ENCODE data around the gene IL17B.

The IL17B gene

DNA sequence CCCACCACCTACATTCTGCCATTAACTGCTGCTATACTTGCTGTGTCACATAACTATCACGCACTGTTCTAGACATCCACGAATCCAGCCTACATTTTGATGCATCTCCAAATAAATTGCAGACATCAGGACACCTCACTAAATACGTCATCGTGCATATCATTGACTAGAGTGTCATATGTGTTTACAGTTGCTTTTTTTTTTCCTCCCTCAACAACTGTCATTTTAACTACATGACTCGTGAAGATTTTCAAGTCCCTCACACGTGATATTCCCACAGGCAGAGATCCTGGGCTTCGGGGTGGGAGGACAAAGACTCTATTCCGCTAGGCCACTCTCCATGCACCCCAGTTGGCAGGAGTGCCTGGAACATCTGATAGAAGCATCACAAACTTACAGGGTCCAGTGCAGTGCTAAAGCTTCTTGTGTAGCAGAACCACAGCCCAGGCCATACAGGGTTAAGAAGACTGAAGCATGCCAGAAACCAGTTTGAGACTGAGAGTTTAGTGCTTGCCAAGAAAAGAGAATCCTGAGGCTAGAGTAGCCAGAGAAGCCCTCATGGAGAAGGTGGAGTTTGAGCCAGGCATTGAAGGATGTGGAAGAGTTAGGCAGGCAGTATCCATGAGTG lies 20.1 kb downstream of the IL17B start:
- no peak for DNase-seq (ENCODE audit: low read depth in 2 of 2)

DNA sequence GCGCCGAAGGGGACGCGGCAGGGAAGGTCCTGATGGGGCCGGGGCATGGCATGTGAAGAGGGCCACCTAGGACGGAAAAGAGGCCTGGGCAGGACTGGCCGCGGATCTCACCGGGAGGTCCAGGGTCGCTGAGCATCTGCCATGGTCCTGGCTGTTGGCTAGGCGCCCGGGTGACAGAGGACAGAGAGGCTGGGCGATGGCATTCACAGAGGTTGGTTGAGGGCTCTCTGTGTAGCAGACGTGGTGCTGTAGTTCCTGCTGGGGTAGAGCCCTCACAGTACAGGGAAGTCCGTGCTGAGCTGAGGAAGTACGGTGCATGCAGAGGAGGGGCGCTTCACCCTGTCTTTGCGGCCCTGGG lies 20.8 kb downstream of the IL17B start:
- no peak for DNase-seq (ENCODE audit: low read depth in 2 of 2)

DNA sequence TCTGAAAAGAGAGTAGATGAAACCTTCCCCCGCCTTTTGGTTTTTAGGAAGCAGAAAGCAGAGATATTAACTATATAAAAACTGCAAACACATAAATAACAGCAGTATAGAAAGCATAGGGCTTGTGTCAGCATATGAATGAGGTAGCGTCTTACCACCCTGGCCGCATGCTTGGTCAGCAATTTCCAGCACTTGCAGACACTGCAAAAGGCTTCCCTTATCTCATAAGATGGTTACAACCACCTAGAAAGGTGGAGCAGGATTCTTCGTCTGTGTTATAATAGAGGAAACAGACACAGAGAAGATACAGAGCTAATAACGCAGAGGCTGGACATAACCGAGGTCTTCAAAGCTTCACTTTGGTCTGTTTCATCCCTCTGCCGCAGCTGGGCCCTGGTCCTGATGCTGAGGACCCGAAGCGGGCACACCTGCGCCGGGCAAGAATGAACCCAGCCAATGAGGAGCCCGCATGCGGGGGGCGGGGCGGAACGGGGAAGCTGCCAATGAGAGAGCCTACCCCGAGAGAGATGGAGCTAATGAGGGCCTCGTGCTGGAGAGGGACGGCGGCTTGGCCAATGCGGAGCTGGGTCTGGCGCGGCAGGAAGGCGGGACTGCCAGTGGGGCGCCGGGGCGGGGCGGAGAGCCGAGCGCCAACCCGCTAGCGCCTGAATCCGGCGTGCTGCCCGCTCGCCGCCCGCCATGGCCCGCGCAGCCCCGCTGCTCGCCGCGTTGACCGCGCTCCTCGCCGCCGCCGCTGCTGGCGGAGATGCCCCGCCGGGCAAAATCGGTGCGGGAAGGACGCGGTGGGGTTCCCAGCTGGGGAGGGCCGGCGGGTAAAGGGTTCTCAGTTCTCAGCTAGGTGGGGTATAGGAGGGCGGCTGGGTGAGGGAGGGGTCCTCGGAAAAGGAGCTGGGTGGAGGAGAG lies 21.5 kb downstream of the IL17B start, which contains the start of gene PCYOX1L:
Gene PCYOX1L, plus strand, starts transcription at position 677 of the 924 bp plus-strand sequence. Its CDS starts 23 bp downstream, at position 700.
- peak; percentile 95 to 99 for DNase-seq (ENCODE audit: low read depth in 2 of 2)

GRCh38 chr5:149356391-149356790 lies 22.7 kb downstream of the IL17B start:
- DNase-seq (ENCODE audit: low read depth in 2 of 2): no peak

GRCh38 chr5:149355688-149356087 lies 23.4 kb downstream of the IL17B start:
- no peak for DNase-seq (ENCODE audit: low read depth in 2 of 2)

DNA sequence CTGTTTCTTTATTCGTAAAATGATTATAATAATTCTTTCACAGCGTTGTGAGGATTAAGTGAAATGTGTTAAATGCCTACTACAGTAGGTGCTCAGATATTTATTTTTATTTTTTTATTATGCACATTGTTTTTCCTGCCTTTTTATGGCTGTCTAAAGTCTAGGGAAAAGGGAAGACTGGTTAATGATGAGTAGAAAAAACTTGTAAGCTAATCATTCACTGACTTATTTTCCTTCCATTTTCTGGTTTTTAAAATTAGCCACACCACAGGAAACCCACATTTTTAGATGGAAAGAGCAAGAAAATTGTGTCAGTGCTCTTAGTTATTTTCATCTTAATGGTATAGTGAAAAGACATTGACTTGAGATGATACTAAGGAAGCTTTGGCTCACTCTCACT lies 25.2 kb downstream of the IL17B start:
- no peak for DNase-seq (ENCODE audit: low read depth in 2 of 2)

DNA sequence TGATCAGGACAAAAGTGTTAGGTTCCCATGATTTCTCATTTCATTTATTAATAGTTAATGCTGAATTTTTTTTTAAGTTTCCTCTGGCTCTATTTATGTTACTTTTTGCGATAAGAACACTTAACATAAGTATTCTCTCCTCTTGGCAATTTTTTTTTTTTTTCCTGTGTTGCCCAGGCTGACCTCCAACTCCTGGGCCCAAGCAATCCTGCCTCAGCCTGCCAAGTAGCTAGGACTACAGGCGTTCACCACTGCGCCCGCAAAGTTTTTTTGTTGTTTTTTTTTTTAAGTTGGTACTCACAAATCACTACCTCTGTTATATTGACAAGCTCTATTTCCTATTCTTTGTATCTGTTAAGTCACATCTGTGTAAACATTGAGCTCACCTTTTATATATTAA lies 26.9 kb downstream of the IL17B start:
- DNase-seq (ENCODE audit: low read depth in 2 of 2): no peak

- no peak for DNase-seq (ENCODE audit: low read depth in 2 of 2)
Measured at GRCh38 chr5:149349382-149349781, 29.7 kb downstream of the IL17B start.

DNA sequence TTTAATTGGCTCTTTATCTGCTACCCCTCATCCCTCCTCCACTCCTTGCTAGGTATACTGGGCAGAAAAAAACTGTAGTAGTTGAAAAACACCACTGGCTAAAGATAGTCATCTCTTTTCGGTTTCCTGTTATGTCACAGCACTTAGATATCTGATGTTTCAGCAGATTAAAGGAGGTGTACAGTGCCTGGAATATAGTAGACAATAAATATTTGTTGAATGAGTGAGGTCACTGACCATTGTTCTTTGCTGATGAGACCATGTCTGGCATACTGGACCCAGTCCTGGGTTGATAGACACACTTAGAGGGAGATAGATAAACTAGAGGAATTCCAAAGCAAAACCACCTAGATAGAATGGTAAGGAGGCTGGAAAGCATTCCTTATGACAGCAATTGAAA lies 30.6 kb downstream of the IL17B start:
- no peak for DNase-seq (ENCODE audit: low read depth in 2 of 2)

GRCh38 chr5:149345892-149346222 lies 33.2 kb downstream of the IL17B start:
- DNase-seq (ENCODE audit: low read depth in 2 of 2): no peak

DNA sequence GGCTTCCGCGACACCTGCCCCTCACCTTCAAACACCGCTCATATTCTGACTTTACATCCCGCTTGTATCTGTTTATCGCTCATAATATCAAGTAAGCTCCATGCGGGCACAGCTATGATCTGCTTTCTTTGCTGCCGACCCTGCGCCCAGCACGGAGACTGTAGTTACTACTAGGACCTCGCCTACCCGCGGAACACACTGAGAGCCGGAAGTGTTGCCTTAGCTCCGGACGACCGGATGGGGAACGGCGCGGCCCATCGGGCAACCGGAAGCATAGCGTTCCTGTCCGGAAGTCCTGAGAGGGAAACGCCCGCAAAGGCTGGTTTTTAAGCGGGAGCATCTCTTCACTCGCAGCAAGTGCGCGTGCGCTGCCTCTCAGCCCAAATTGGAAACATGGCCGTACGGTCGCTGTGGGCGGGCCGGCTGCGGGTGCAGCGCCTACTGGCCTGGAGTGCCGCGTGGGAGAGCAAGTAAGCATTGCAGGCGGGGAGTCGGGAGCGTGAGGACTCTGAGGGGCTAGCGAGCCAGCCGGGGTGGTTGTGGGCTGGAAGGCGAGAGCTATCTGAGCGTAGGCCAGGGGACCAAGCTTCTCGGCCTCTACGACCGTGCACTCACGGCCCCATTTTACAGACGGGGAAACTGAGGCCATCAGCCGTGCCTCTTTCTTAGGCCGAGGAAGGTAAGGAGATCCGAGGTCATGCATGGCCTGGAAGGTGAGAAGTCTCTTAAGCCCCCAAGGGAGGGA lies 33.8 kb downstream of the IL17B start, which contains the start of gene GRPEL2:
Gene GRPEL2, plus strand, starts transcription at position 353 of the 745 bp plus-strand sequence. Its CDS starts 41 bp downstream, at position 394.
- DNase-seq (ENCODE audit: low read depth in 2 of 2): peak; percentile 91

- no peak for DNase-seq (ENCODE audit: low read depth in 2 of 2)
Measured at GRCh38 chr5:149344151-149344550, 34.9 kb downstream of the IL17B start.

- DNase-seq (ENCODE audit: low read depth in 2 of 2): no peak
Measured at GRCh38 chr5:149341876-149342275, 37.2 kb downstream of the IL17B start.

- no peak for DNase-seq (ENCODE audit: low read depth in 2 of 2)
Measured at GRCh38 chr5:149340920-149341319, 38.2 kb downstream of the IL17B start.

DNA sequence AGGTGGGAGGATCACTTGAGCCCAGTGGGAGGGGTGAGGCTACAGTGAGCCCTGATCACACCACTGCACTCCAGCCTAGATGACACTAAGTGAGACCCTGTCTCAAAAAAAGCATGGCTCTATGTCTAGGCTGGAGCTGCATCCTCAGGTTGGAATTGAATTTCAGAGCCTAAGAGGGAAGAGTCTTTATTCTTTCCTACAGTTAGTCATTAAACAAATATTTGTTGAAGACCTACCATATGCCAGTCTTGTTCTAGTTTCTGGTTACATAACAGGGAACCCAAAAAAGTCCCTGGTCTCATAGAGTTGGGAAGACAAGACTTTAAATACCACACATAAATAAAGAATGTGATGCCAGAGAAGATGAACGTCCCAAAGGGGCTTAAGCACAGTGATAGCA lies 40.7 kb downstream of the IL17B start:
- no peak for DNase-seq (ENCODE audit: low read depth in 2 of 2)

- DNase-seq (ENCODE audit: low read depth in 2 of 2): no peak
Measured at GRCh38 chr5:149337736-149338135, 41.4 kb downstream of the IL17B start.

DNA sequence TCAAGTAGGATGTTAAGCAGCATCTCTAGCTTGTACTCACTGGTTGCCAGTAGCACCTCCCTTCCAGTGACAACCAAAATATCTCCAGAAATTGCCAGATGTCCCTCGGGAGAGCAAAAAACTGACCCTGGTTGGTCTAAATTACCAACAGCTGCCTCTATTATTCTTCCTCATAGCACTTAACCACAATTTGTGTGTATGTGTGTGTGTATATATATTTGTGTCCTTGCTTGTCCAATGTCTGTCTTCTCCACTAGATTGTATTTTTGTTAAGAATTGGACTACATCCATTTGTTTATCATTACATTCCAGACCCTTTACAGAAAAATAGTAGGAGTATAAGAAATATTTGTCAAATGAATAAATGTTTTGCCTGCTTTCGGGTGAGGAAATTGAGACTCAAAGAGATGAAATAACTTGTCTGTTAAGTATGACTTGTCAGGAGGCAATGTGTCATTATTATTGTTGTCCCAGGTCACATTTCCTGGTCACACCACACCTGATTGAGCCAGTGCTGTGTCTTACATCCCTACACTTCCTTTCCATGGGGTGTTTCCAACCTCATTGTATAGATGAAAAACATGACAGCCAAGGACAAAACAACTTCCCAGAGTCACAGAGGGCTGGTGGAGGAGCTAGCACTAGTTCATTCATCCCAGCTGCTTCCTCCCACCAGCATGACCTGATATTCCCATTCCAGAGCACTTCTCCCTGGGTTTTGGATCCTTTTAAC lies 45.2 kb downstream of the IL17B start:
- DNase-seq (ENCODE audit: low read depth in 2 of 2): no peak

GRCh38 chr5:149328177-149328576 lies 50.9 kb downstream of the IL17B start:
- no peak for DNase-seq (ENCODE audit: low read depth in 2 of 2)

GRCh38 chr5:149326611-149327010 lies 52.5 kb downstream of the IL17B start:
- DNase-seq (ENCODE audit: low read depth in 2 of 2): no peak

- DNase-seq (ENCODE audit: low read depth in 2 of 2): no peak
Measured at GRCh38 chr5:149325894-149326293, 53.2 kb downstream of the IL17B start.

GRCh38 chr5:149325166-149325735 lies 53.8 kb downstream of the IL17B start:
- DNase-seq (ENCODE audit: low read depth in 2 of 2): no peak
